ENCODE results near the gene SLC6A16. TPM values are rescaled to one million over a fixed set of nuclear protein-coding genes. Genes with fewer than 3 reads are reported as not detected.
"Not testable (repeated sequence)": the region's sequence is repeated elsewhere in the genome, so short reads cannot be mapped to it uniquely, and the experiment has no call there.

Gene SLC6A16
- total and polyA plus RNA-seq, 4 donors = 2.4 to 12.9 (median 3.8) TPM

DNA sequence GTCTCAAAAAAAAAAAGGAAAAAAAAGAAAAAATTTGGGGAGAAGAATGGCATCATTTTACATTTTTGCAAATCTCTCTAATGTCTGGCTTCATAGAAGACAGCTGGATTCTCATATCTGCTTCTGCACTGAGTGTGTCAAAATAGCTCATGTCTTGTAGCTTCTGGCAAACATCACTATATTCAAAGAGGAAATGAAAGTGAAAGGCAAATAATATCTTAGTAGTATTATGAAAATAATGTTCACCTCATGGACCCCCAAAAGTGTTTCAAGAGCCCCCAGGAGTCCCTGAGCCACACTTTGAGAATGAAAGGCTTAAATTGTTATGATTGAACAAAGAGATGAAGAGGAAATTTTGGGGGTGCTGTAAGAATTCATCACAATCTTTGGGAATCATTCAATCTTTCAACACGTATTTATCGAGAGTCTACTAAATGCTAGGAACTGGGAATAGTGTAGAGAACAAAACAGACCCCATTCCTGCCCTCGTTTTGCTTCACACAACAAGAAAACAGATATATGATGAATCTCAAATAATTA lies 1.2 kb upstream of the SLC6A16 start:
- Histone ChIP-seq H3K36me3 (ENCODE audit: control insufficient read depth in 1 of 2, insufficient read depth in 2 of 2, low read length in 1 of 2) (no peaks in the 10 kb centered on the region), H3K4me3 (ENCODE audit: low read length in 2 of 2) (no peak overlapping the region), H3K9me3 (ENCODE audit: control insufficient read depth, low read length) (no peaks in the 10 kb centered on the region), H3K4me1 (ENCODE audit: control insufficient read depth in 1 of 2, insufficient read depth in 2 of 2, low read length in 2 of 2) (no peaks in the 10 kb centered on the region), H3K27me3 (ENCODE audit: control insufficient read depth in 1 of 2, insufficient read depth in 2 of 2, low read length in 1 of 2) (no peaks in the 10 kb centered on the region), H3K27ac (ENCODE audit: low read depth in 1 of 2, low read length in 2 of 2) (no peak overlapping the region)
- intact Hi-C loops (cut with DNase I) = no loop called here
- ATAC-seq (ENCODE audit: low FRiP score) = no peak
- WGBS, 2 donors = 89 to 92% methylated on average over 3 of the region's 3 CpGs
- no peak for DNase-seq

DNA sequence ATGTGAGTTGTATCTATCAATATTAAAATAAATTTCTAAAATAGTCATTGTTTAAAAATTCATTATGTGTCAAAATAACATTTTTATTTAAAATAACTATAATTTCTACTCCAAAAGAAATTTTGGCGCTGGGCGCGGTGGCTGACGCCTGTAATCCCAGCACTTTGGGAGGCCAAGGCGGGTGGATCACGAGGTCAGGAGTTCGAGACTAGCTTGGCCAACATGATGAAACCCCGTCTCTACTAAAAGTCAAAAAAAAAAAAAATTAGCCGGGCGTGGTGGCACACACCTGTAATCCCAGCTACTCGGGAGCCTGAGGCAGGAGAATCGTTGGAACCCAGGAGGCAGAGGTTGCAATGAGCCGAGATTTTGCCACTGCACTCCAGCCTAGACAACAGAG lies 765 bp upstream of the SLC6A16 start:
- intact Hi-C loops (cut with DNase I); H3K27me3 ChIP-seq (ENCODE audit: control insufficient read depth in 1 of 2, insufficient read depth in 2 of 2, low read length in 1 of 2); H3K4me3 ChIP-seq (ENCODE audit: low read length in 2 of 2); ATAC-seq (ENCODE audit: low FRiP score); H3K9me3 ChIP-seq (ENCODE audit: control insufficient read depth, low read length); DNase-seq; H3K27ac ChIP-seq (ENCODE audit: low read depth in 1 of 2, low read length in 2 of 2); H3K4me1 ChIP-seq (ENCODE audit: control insufficient read depth in 1 of 2, insufficient read depth in 2 of 2, low read length in 2 of 2); H3K36me3 ChIP-seq (ENCODE audit: control insufficient read depth in 1 of 2, insufficient read depth in 2 of 2, low read length in 1 of 2): not testable (repeated sequence)
- WGBS, 2 donors = 96% methylated on average over 13 of the region's 13 CpGs

DNA sequence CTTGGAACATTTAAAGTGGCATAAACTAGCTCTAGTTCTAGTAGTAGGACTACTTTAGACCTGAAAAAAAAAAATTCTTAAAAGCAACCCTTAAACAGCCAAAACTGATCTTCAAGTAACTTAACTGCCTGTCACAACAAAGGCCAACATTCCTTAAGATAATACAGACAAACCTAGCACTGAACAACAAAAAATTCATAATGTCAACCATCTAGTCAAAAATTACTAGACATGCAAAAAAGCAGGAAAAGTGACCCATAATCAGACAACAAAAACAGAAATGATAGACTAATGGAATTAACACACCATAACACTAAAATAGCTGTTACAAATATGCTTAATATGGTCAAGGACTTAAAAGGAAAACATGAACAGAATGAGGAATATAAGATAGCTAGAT lies 6.7 kb downstream of the SLC6A16 start:
- peaks cover 2% of the 10 kb centered on the region for H3K9me3 ChIP-seq (ENCODE audit: control insufficient read depth, low read length)
- intact Hi-C loops (cut with DNase I) = no loop called here

DNA sequence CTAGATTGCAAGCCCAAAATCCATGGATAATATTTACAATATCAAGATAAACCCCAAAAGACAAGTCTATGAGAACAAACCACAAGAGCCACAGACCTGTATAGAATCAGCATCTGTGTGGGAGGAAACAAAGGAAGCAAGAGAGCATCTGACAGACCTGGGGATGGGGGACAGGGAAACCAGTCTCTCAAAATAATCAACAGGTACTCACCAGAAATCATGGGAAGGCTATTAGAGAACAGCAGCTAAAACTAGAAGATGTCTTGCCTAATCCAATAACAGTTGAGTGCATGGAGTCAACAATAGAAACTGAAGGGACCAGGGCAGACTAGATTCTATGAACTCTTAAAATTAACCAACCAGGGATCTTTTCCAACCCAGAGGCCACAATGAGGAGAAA lies 8.7 kb downstream of the SLC6A16 start:
- H3K9me3 ChIP-seq (ENCODE audit: control insufficient read depth, low read length) = peaks cover 2% of the 10 kb centered on the region
- DNase-seq (no peak), ATAC-seq (ENCODE audit: low FRiP score) (no peak)
- intact Hi-C loops (cut with DNase I) = no loop called here
- H3K27me3 ChIP-seq (ENCODE audit: control insufficient read depth in 1 of 2, insufficient read depth in 2 of 2, low read length in 1 of 2) = no peaks in the 10 kb centered on the region
- H3K36me3 ChIP-seq (ENCODE audit: control insufficient read depth in 1 of 2, insufficient read depth in 2 of 2, low read length in 1 of 2) = no peaks in the 10 kb centered on the region
- H3K4me1 ChIP-seq (ENCODE audit: control insufficient read depth in 1 of 2, insufficient read depth in 2 of 2, low read length in 2 of 2) = no peaks in the 10 kb centered on the region
- no peak overlapping the region for H3K27ac ChIP-seq (ENCODE audit: low read depth in 1 of 2, low read length in 2 of 2)
- no peak overlapping the region for H3K4me3 ChIP-seq (ENCODE audit: low read length in 2 of 2)

More for the DNA sequence above, 6.7 kb downstream of the SLC6A16 start:
- H3K36me3 ChIP-seq (ENCODE audit: control insufficient read depth in 1 of 2, insufficient read depth in 2 of 2, low read length in 1 of 2) = no peaks in the 10 kb centered on the region
- H3K4me1 ChIP-seq (ENCODE audit: control insufficient read depth in 1 of 2, insufficient read depth in 2 of 2, low read length in 2 of 2) = no peaks in the 10 kb centered on the region
- ATAC-seq (ENCODE audit: low FRiP score) = no peak
- no peaks in the 10 kb centered on the region for H3K27me3 ChIP-seq (ENCODE audit: control insufficient read depth in 1 of 2, insufficient read depth in 2 of 2, low read length in 1 of 2)
- no peak overlapping the region for H3K4me3 ChIP-seq (ENCODE audit: low read length in 2 of 2)
- no peak for DNase-seq
- H3K27ac ChIP-seq (ENCODE audit: low read depth in 1 of 2, low read length in 2 of 2) = no peak overlapping the region

DNA sequence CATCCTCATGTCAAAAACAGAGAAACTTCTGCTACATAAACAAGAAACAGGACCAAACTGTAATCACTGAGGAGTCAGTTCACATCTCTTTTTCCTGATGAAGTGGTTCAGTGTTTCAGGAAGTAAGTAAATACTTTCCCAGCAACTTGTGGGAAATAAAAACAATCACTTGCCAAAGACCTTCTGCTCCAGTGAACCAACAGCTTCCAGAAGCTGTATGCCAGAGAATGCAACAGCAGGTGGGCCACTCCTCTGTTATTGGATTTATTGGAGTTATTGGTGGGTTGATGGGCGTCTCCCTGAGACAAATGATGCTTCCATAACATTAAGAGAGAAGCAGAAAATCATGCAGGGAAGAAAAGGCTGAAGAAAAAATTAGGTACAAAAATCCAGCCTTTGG lies 9.9 kb downstream of the SLC6A16 start:
- no peak for ATAC-seq (ENCODE audit: low FRiP score)
- peaks cover 2% of the 10 kb centered on the region for H3K9me3 ChIP-seq (ENCODE audit: control insufficient read depth, low read length)
- WGBS, 2 donors = 75 to 78% methylated on average over 1 of the region's 1 CpG
- intact Hi-C loops (cut with DNase I) = no loop called here
- H3K27me3 ChIP-seq (ENCODE audit: control insufficient read depth in 1 of 2, insufficient read depth in 2 of 2, low read length in 1 of 2) = no peaks in the 10 kb centered on the region
- no peak for DNase-seq
- no peaks in the 10 kb centered on the region for H3K36me3 ChIP-seq (ENCODE audit: control insufficient read depth in 1 of 2, insufficient read depth in 2 of 2, low read length in 1 of 2)
- H3K4me3 ChIP-seq (ENCODE audit: low read length in 2 of 2) = no peak overlapping the region
- no peak overlapping the region for H3K27ac ChIP-seq (ENCODE audit: low read depth in 1 of 2, low read length in 2 of 2)
- H3K4me1 ChIP-seq (ENCODE audit: control insufficient read depth in 1 of 2, insufficient read depth in 2 of 2, low read length in 2 of 2) = no peaks in the 10 kb centered on the region

DNA sequence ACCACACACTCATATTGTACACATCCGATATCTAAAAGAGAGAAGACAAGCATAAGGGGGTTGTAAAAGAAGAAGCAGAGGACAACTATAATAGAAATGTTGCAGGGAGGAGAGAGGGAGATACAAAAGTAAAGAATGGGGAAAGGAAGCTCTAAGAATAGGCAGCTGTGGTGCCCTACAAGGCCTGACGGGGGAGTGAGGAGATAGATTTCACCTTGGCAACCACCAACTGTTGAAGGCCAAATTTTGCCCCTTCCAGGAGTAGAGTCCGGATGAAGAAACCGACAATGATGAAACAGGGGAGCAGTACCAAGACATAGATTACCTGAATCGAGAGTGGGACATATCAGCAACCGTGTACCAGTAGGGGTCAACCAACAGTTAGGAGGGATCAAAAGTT lies 15.9 kb downstream of the SLC6A16 start:
- H3K36me3 ChIP-seq (ENCODE audit: control insufficient read depth in 1 of 2, insufficient read depth in 2 of 2, low read length in 1 of 2) = peaks cover 0 to 2% of the 10 kb centered on the region in 2 donors
- no peaks in the 10 kb centered on the region for H3K4me1 ChIP-seq (ENCODE audit: control insufficient read depth in 1 of 2, insufficient read depth in 2 of 2, low read length in 2 of 2)
- ATAC-seq (ENCODE audit: low FRiP score) (no peak), DNase-seq (no peak)
- no peak overlapping the region for H3K4me3 ChIP-seq (ENCODE audit: low read length in 2 of 2)
- H3K9me3 ChIP-seq (ENCODE audit: control insufficient read depth, low read length) = no peaks in the 10 kb centered on the region
- intact Hi-C loops (cut with DNase I) = no loop called here
- H3K27ac ChIP-seq (ENCODE audit: low read depth in 1 of 2, low read length in 2 of 2) = no peak overlapping the region
- 92 to 93% methylated on average over 6 of the region's 6 CpGs for WGBS, 2 donors
- no peaks in the 10 kb centered on the region for H3K27me3 ChIP-seq (ENCODE audit: control insufficient read depth in 1 of 2, insufficient read depth in 2 of 2, low read length in 1 of 2)

DNA sequence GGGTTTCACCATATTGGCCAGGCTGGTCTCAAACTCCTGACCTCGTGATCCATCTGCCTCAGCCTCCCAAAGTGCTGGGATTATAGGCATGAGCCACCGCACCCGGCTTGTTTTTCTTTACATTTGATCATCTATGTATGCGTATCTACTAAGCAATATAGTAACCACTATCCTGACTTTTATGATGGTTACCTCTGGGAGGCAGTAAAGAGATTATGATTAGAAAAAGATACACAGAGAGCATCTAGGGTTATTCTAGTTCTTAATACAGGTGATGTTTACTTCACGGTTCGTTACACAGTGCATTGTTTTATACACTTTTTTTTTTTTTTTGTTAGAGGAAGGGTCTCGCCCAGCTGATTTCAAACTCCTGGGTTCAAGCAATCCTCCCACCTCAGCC lies 18.3 kb downstream of the SLC6A16 start:
- H3K36me3 ChIP-seq (ENCODE audit: control insufficient read depth in 1 of 2, insufficient read depth in 2 of 2, low read length in 1 of 2); H3K4me1 ChIP-seq (ENCODE audit: control insufficient read depth in 1 of 2, insufficient read depth in 2 of 2, low read length in 2 of 2); H3K27me3 ChIP-seq (ENCODE audit: control insufficient read depth in 1 of 2, insufficient read depth in 2 of 2, low read length in 1 of 2); H3K27ac ChIP-seq (ENCODE audit: low read depth in 1 of 2, low read length in 2 of 2); H3K4me3 ChIP-seq (ENCODE audit: low read length in 2 of 2); ATAC-seq (ENCODE audit: low FRiP score); DNase-seq; intact Hi-C loops (cut with DNase I); H3K9me3 ChIP-seq (ENCODE audit: control insufficient read depth, low read length): not testable (repeated sequence)
- 81% methylated on average over 7 of the region's 7 CpGs for WGBS, 2 donors

DNA sequence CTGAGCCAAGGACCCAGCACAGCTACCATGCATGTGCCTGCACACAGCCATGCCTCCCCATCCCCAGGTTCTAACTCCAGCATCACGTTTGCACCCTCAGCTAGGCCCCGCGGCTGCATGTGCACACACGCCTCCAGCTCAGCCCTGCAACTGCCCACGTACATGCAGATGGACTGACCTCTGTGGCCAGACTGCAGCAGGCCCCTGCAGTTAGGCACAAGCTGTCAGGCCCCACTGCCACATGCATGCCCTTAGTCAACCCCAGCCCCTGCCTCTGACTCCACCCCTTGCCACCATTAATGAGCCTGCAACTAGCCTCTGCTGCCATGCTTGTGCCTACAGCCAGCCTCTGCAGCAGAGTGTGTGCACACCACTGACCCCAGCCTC lies 23.1 kb downstream of the SLC6A16 start:
- H3K9me3 ChIP-seq (ENCODE audit: control insufficient read depth, low read length) = no peaks in the 10 kb centered on the region
- H3K36me3 ChIP-seq (ENCODE audit: control insufficient read depth in 1 of 2, insufficient read depth in 2 of 2, low read length in 1 of 2) = no peaks in the 10 kb centered on the region
- no peaks in the 10 kb centered on the region for H3K27me3 ChIP-seq (ENCODE audit: control insufficient read depth in 1 of 2, insufficient read depth in 2 of 2, low read length in 1 of 2)
- DNase-seq (no peak), ATAC-seq (ENCODE audit: low FRiP score) (no peak)
- H3K27ac ChIP-seq (ENCODE audit: low read depth in 1 of 2, low read length in 2 of 2) = no peak overlapping the region
- 81 to 82% methylated on average over 5 of the region's 5 CpGs for WGBS, 2 donors
- H3K4me1 ChIP-seq (ENCODE audit: control insufficient read depth in 1 of 2, insufficient read depth in 2 of 2, low read length in 2 of 2) = no peaks in the 10 kb centered on the region
- no peak overlapping the region for H3K4me3 ChIP-seq (ENCODE audit: low read length in 2 of 2)
- intact Hi-C loops (cut with DNase I) = no loop called here

DNA sequence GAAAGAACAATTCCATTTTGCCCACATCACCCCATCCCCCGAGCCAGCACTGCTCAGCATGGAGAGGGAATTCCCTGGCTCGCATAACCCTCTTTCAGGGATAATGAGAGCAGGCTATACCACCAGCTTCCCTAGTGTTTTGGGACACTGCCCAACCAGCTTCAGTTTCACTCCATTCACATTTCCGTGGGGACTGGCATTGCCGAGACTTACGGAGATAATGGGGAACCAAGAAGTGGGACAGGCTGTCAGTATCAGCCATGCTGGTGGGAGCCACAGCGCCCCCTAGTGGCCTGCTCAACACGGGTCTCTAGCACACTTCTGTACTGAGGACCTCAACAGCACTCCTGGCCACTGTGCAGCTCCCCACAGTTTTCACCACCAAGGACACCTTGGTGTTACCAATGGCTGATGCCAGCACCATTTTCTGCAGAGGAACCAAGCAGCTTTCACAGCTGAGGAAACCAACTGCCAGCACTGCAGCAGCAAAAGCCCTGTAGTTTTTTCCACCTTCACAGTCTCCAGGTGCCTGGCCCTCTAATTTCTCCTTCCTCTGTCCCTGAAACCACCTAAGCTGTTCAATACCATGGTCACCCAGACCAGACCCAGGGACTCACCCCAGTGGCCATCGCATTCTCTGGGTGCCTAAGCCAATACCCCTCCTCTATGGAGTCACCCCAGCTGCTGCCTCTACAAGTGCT lies 23.7 kb downstream of the SLC6A16 start:
- ATAC-seq (ENCODE audit: low FRiP score) = peak; percentile 70

More for the DNA sequence above, 23.7 kb downstream of the SLC6A16 start:
- DNase-seq = peak; percentile 90 to 91
- intact Hi-C loops (cut with DNase I) = no loop called here
- Histone ChIP-seq H3K36me3 (ENCODE audit: control insufficient read depth in 1 of 2, insufficient read depth in 2 of 2, low read length in 1 of 2) (no peaks in the 10 kb centered on the region), H3K4me1 (ENCODE audit: control insufficient read depth in 1 of 2, insufficient read depth in 2 of 2, low read length in 2 of 2) (no peaks in the 10 kb centered on the region), H3K27me3 (ENCODE audit: control insufficient read depth in 1 of 2, insufficient read depth in 2 of 2, low read length in 1 of 2) (no peaks in the 10 kb centered on the region), H3K27ac (ENCODE audit: low read depth in 1 of 2, low read length in 2 of 2) (no peak overlapping the region), H3K9me3 (ENCODE audit: control insufficient read depth, low read length) (no peaks in the 10 kb centered on the region), H3K4me3 (ENCODE audit: low read length in 2 of 2) (no peak overlapping the region)
- WGBS, 2 donors = 16 to 17% methylated on average over 8 of the region's 8 CpGs
